ENCODE results near the gene ZNF154. TPM values are rescaled to one million over a fixed set of nuclear protein-coding genes. Genes with fewer than 3 reads are reported as not detected.

ZNF154 gene
- total RNA-seq, 1 donor from 2014 or later: 2.5 TPM

DNA sequence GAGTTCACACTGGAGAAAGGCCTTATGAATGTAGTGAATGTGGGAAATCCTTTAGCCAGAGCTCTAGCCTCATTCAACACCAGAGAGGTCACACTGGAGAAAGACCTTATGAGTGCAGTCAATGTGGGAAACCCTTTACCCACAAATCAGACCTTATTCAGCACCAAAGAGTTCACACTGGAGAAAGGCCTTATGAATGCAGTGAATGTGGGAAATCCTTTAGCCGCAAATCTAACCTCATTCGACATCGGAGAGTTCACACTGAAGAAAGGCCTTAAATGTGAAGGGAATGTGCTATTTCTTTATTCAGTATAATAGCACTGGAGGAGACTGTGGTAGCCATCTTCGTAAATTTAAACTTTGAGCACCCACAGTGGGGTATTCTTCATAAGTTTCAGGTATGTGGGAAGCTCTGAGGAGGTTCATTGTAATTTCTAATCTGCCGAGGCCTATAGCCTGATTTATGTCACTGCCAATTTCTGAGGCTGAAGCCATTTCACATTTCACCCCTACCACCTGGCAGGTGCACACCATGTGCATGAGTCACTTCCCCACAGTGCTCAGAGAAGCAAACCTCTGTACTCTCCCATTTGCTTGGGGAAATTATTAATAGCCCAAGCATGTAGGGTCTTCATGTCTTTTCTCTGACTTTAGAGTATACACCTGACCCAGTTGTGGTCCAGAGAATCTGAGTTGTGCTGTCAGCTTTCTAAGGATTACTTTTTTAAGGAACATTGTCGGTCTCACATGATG, 20.8 kb downstream of the ZNF154 start:
- TF ChIP-seq CTCF (IDR thresholded peaks at IDR 0.05): no peak
- peaks cover 25% of the 10 kb centered on the region for H3K36me3 ChIP-seq

DNA sequence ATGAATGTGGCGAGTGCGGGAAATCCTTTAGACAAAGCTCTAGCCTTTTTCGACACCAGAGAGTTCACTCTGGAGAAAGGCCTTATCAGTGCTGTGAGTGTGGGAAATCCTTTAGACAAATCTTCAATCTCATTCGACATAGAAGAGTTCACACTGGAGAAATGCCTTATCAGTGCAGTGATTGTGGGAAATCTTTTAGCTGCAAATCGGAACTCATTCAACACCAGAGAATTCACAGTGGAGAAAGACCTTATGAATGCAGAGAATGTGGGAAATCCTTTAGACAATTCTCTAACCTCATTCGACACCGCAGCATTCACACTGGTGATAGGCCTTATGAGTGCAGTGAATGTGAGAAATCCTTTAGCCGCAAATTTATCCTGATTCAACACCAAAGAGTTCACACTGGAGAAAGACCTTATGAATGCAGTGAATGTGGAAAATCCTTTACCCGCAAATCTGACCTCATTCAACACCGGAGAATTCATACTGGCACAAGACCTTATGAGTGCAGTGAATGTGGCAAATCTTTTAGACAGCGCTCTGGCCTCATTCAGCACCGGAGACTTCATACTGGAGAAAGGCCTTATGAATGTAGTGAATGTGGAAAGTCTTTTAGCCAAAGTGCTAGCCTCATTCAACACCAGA, 21.5 kb downstream of the ZNF154 start:
- no peak overlapping the region for H3K27ac ChIP-seq
- peaks cover 100% of the 10 kb centered on the region for H3K9me3 ChIP-seq
- DNase-seq (no peak), ATAC-seq (no peak)
- no peak overlapping the region for H3K4me3 ChIP-seq
- H3K36me3 ChIP-seq: peaks cover 25% of the 10 kb centered on the region
- intact Hi-C loops (cut with DNase I): no loop called here
- no peak for TF ChIP-seq CTCF (IDR thresholded peaks at IDR 0.05)
- H3K4me1 ChIP-seq: peaks cover 9% of the 10 kb centered on the region
- no peaks in the 10 kb centered on the region for H3K27me3 ChIP-seq (ENCODE audit: low read depth)

More for the DNA sequence above, 20.8 kb downstream of the ZNF154 start:
- DNase-seq: no peak
- intact Hi-C loops (cut with DNase I): no loop called here
- Histone ChIP-seq H3K4me1 (peaks cover 2% of the 10 kb centered on the region), H3K4me3 (no peak overlapping the region), H3K9me3 (peaks cover 100% of the 10 kb centered on the region), H3K27me3 (ENCODE audit: low read depth) (no peaks in the 10 kb centered on the region), H3K27ac (no peak overlapping the region)
- no peak for ATAC-seq

DNA sequence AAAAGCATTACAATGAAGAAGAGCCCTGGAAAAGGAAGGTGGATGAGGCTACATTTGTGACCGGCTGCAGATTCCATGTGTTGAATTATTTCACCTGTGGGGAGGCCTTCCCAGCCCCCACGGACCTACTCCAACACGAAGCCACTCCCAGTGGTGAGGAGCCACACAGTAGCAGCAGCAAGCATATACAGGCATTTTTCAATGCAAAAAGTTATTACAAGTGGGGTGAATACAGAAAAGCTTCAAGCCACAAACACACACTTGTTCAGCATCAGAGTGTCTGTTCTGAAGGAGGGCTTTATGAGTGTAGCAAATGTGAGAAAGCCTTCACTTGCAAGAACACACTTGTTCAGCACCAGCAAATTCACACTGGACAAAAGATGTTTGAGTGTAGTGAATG, 22.3 kb downstream of the ZNF154 start:
- Histone ChIP-seq H3K9me3 (peaks cover 92% of the 10 kb centered on the region), H3K27me3 (ENCODE audit: low read depth) (no peaks in the 10 kb centered on the region), H3K4me3 (no peak overlapping the region), H3K36me3 (peaks cover 25% of the 10 kb centered on the region), H3K4me1 (peaks cover 11% of the 10 kb centered on the region), H3K27ac (no peak overlapping the region)
- intact Hi-C loops (cut with DNase I): no loop called here
- no peak for TF ChIP-seq CTCF (IDR thresholded peaks at IDR 0.05)
- DNase-seq (no peak), ATAC-seq (no peak)

DNA sequence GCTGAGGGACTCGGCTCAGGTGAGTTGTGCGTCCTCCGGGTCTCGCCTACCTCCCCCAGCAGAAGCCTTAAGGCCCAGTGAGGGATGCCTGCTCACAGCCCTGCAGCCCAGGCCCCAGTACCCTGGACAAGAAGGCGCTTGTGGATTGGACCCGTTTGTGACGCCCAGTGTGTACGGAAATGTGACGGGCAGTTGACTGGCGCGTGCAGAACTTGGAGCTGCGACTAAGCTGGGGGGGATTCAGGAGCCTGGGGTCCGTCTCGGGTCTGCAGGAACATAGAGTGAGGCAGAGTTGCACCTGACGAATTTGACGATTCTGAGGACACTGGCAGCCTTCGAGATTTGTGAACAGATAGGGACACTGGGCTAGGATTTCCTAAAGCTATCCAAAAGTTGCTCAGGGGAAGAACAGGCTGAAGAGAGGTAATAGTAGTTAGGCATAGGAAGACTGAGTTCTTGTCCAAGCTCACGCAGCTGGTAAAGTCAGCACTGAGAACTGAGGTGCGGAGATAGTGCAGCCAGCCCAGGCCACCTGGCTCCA, 26.7 kb downstream of the ZNF154 start:
- H3K9me3 ChIP-seq: peaks cover 48% of the 10 kb centered on the region
- intact Hi-C loops (cut with DNase I): no loop called here
- H3K36me3 ChIP-seq: peaks cover 23% of the 10 kb centered on the region

GRCh38 chr19:57675881-57676280, 33.1 kb downstream of the ZNF154 start:
- no peak for DNase-seq
- H3K9me3 ChIP-seq: no peaks in the 10 kb centered on the region
- H3K4me1 ChIP-seq: no peaks in the 10 kb centered on the region
- TF ChIP-seq CTCF (IDR thresholded peaks at IDR 0.05): no peak
- H3K27me3 ChIP-seq (ENCODE audit: low read depth): no peaks in the 10 kb centered on the region
- H3K36me3 ChIP-seq: no peaks in the 10 kb centered on the region
- intact Hi-C loops (cut with DNase I): no loop called here
- H3K4me3 ChIP-seq: no peak overlapping the region
- ATAC-seq: no peak
- H3K27ac ChIP-seq: no peak overlapping the region

More for the DNA sequence above, 26.7 kb downstream of the ZNF154 start:
- DNase-seq: no peak
- H3K4me3 ChIP-seq: peak overlapping the region; percentile 95
- TF ChIP-seq CTCF (IDR thresholded peaks at IDR 0.05): no peak
- H3K27ac ChIP-seq: peak overlapping the region; percentile 56
- H3K4me1 ChIP-seq: peaks cover 14% of the 10 kb centered on the region
- no peak for ATAC-seq
- H3K27me3 ChIP-seq (ENCODE audit: low read depth): no peaks in the 10 kb centered on the region

All from lower lobe of right lung (tissue), 2 donors.